Activated T-cell treated with anti-CD3 and anti-CD28 coated beads for 24 hours (primary cell): ENCODE measurements around the gene PIMREG.

Experiments used
- DNase-seq: peaks from one replicate; pipeline ENCODE4 v3.0.0-alpha.2; 2020; ENCODE audit warnings: low read depth

Gene PIMREG

DNA sequence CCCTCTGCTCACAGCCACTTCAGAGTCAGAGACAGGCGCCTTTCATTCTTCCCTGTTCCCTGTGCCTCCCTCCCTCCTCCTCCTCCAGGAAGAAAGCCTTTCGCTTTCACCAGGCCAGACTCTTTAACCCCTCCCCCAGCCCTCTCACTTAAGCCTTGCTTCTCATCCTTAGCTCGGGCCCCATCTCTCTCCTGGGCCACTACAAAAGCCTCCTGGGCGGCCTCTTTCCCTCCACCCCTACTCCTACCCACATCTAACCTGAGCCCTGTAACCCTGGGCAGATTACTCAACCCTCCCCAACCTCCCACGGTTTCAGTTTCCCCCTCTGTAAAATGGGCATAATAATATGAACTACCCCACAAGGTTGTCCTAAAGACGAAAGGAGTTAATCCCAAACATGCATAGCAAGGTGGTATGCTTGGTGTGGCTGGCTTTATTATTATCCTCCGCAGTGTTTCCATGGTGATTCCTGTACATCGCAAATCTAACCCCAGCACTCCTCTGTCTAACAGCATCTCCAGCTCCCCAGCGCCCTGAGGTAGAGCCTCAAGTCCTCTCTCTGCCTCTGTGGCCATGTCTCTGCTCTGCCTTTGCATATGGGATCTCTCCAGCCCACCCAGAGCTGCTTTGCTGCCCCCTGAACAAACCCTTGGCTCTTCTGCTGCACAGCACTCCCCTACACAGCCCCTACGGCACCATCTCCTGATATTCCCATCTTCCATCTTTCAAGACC is 17.7 kb downstream of the PIMREG start:
- no peak for DNase-seq

DNA sequence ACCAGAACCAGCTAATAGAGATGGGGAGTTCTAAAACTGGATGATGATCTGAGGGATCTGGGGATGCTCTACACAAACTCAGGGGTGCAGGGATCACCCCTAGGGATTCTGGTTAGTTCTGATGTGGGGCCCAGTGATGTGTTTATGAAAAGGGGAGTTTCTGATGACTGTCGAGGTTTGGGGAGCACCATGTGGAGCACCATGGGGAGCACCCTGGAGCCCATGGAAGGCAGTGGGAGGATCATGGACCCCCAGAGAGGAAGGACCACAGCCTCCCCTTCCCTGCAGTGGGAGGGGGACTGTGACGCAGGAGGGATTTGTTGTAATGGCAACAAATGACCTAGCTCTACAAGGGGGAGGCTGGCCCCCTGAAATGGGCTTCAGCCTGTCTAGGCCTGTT is 18.4 kb downstream of the PIMREG start:
- no peak for DNase-seq

DNA sequence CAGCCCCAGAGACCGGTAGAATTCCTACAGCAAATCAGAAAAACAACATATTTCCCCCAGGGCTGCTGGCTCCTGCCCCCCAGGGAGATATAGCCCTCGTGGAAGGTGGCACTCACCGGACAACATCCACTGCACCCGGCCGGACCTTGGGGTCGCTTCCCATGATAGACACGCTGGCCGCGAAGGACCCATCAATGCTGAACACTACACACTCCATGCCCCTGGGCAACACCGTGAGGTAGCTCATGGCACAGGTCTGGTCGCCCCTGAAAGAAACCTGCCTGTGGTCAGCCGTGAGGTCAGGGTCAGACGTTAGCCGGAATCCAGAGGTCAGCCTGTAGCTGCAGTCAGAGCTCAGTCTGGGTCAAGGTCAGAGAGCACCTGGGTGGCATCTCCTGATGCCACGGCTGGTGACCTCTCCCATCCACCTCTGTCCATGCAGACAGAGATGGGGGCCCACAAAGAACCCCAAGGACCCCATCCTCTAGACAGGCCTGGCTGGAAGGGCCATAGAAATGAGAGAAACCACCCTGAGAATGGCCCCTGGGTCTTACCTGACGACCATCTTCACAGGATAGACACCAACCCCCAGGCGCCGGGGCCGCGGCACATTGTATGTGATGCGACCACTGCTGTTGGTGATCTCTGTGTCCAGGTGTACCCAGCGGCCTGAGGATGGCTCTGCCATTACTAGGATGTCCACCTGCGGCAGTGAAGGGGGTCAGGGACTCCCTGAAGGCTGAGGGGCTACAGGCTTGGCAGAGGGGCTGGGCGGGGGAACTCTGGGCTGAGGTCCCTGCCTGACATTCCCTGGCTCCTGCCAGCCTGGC is 19.6 kb downstream of the PIMREG start:
- DNase-seq, result no peak

DNA sequence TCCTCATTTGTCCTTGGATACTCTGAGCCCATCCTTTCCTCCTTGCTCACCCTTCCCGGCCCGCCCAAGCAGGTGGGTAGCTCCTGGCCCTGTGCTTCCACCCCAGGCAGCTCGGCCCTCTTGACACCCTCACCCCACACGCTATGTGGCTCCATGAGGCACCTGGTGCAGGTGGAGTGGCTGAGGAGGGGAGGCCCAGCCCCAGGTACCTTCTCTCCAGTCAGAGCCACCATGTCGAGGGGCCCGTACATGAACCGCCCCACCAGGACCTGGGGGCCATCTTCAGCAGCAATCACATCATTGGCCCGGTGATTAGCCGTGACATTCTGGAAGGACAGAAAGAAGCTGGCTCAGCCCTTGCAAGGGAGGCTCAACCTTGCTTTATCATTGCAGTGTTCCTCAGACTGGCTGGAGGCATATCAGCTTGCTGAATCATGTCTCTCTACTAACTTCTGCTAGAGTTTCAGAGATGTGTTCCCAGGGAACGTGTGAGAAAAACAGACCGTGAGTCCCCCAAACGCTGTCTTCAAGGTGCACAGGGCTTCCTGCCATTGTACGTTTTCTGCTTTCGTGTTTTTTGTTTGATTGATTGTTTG is 20.3 kb downstream of the PIMREG start:
- no peak for DNase-seq

DNA sequence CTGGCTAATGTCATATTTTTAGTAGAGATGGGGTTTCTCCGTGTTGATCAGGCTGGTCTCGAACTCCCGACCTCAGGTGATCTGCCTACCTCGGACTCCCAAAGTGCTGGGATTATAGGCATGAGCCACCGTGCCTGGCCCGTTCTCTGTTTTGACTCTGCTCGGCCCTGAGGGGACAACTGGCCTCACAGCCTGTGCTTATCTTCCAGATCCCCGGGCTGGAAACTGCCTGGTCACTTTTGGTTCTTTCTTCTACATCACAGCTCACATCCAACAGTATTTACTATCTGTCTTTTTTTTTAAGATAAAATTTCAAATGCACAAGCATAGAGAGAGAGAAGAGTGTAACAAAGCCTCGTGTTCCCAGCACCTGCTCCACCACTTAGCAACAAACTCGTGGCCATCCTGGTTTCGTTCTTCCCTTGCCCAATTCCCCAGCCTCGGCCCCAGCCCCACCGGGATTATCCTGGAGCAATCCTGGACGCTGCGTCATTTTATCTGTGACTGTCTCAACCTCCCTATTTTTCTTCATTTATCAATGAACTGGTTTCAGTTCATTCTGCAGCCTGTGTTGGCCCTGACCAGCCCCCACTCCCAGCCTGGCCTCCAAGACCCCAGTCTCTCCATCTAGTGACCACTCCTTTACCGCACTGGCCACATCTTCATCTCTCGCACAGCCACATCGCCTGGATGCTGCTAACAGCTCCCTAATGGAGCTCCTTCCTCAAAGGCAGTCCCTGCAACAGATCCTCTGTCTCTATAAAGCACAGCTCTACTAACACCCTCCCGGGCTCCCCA is 21.1 kb downstream of the PIMREG start:
- no peak for DNase-seq

DNA sequence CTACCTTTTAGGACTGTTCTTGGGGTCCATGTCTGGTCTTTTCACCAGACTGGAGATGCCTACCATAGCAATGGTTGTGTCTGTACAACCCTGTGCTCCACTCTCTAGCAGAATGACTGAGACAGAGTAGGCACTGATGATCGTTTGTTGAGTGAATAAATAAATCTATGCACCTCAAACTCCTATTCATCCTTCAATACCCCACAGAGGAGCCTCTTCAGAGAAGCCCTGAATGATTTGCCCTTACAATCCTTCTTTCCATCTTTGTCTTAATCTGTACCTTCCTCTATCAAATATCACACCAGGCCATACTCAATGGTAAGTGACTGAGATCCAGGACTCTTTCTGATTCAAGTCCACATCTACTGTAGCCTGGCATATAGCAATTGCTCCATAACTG is 23.3 kb downstream of the PIMREG start:
- DNase-seq, result no peak

DNA sequence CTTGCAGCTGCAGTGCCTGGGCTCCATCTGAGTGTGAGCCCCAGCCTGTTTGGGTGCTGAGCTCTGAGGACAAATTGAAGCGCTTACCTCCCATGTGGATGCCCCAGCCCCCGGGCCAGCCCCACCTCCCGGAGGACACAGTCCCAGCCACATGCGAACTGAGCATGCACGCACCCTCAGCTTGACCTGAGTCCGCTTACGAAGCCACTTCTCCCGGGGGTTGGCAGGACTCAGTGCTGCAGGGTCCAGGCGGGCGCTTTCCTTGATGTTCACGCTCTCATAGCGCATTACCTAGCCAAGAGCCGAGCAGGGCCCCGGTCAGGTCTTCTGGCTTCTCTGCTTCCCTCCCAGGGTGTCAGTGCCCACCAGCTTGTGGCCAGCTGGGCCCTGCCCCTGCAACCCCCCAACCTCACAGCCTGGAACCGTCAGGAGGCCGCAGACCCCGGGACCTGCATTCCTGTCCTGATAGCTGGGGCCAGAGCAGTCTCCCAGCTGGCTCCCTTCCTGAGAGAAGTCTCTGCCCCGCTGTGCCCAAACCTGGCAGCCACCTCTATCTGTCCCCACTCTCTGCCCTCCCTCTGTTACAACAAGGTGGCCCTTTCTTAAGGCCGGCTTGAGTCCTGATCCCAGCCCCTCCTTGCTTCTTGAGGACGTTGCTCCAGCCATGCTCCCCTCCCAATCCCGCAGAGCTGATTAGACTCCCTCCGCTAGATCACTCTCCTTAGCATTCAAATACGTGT is 24.0 kb downstream of the PIMREG start:
- no peak for DNase-seq

DNA sequence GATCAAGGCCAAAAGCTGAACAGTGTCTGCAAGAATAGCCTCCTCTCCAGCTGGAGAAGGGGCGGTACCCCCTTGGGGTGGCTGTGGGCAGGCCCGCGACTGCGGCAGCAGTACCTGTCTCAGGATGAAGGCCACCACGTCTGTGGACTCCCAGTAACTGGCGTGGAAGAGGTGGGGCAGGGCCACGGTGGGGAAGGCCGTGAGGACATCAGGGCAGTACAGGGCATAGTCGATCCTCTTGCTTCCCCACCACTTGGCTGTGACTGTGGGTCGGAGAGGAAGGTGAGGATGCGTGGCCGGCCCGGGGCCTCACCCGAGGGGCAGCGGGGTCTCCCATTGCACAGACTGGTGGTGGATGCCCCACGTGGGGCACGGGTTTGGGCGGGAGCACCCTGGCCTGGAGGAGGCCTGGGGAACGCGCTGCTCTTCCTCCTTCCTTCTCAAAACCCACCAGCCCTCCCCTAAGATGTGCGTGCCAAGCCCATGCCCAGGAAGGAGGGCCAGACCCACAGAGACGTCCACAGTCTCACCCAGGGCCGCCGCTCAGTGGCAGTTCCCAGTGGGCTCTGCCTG is 26.0 kb downstream of the PIMREG start:
- DNase-seq, result no peak

DNA sequence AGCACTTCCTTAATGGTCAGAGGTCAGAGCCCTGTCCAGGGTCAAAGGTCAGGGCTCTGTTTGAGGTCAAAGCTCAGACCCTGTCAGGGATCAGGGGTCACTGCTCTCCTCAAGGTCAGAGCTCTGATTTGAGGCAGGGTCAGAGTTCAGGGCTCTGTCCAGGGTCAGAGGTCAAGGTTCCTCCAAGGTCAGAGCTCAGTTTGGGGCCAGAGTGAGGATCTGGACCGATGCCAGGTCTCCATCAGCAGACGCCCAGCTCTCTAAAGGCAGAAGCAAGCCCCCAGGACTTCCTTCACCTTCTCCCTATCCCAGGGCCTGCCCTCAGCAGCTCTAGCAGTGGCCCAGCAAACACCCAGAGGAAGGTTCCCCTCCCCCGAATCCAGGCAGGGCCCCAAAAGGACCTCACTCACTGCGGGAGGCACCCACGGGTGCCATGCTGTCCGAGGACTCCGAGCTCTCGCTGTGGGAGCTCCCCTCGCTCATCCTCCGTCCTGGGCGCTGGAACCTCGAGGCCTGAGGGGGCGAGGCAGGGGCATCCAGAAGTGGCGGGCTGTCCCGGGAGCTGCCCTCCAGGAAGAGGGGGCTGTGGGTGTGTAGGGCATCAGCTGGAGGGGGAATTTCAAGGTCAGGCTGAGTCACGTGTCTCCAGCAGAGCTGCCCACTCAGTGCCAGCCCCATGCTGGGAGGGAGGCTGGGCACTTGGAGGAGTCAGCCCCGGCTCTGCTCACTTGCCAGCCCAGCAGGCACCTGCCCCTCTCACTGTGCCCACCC is 26.7 kb downstream of the PIMREG start:
- no peak for DNase-seq

DNA sequence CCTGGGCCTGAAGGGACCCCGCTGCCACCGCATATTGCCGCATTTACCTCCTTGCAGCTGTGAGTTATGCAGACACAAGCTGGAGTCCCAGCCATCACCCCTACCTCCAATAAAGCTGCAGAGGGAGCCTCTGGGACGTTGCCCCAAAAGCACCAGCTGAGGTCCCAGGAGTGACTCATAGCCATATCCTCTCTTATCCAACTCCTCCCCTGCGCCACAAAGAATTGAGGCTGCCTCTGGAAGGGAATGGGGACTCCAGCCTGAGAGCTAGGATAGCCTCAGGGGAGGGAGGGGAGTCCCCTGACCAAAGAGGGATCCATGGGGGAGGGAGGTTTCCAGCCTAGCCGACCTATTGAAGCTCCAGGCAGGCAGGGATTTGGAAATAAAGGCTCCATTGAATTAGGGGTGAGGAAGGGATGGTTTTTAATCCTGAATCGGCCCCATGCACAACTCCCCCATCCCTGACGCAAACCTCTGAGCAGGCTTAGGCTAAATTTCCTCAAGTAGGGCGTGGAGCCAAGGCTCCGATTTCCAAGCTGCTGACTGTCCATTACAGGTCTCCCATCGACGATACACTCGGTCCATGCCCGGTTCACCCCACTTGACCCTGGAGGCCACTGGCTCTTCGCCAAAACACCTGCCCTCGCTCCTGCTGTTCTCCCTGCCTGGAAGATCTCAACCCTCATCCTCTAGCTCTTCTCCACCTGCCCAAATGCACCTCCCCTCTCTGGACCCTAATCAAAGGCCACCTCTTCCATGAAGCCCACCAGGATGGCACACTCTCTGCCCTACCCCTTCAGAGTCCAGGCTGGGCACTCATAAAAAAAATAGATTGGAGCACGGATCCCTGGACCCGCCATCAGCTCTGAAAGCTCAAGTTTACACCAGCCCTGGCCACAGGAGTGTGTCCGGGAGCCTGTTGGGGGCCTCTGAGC is 27.5 kb downstream of the PIMREG start:
- DNase-seq, result no peak

DNA sequence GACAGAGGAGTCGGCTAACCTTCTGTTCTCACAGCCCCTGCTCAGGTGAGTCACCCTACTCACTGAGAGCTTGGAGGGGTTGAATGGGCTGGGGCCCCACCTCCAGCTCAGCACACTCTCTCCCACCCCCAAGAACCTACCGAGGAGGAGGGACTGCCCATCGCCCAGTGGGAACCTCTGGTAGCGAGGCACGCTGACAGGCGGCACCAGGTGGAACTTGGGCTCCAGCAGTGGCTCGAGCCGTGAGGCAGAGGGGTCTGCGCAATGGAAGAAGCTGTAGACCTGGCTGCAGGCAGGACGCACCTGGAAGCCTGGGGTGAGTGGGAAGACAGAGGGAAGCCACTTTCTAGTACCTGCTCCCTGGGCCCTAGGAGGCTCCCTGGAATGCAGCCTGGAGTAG is 28.3 kb downstream of the PIMREG start:
- DNase-seq, result no peak

DNA sequence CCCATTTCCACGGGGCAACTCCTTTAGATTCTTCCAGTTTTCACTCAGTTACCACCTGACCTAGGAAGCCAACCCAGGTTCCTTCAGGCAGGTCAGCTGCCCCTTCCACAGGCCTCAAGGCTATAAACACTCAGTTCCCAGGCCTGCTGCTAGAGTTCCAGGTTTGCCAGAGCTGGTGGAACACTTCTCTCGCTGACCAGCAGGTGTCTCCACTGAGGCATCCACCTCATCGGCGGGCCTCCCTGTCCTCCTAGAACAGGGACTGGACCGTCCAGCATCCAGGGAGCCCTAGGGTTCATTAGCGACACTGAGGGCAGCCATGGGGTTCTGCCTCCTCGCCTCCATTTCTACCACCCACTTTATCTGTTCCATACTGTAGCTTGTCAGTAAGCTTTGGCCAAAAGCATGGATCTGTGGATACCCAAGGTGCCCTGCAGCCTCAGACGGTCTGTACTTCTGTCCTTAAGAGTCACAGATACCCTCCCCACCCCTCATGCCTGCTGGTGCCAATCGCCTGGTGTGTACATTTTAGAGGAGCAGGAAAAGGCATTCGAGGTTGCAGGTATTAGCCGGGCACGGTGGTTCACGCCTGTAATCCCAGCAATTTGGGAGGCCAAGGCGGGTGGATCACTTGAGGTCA is 29.0 kb downstream of the PIMREG start:
- DNase-seq, result peak; percentile 62

DNA sequence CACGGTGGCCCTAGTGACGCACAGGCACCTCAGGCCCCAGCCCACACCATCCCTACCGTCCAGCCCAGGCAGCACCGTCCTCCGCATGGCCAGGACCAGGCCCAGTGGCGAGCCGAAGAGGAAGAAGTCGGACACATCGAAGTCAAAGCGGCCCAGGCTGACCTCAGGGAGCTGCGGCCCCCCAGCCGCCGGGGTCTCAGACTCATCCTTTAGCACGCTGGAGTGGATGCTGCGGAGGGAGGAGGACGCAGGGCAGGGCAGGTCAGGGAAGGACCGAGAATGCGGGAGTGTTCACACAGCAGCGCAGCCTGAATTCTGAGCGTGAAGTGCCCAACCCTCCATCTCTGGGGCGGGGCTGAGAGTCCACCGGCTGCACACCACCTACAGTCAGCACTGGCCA is 30.1 kb downstream of the PIMREG start:
- DNase-seq, result no peak

DNA sequence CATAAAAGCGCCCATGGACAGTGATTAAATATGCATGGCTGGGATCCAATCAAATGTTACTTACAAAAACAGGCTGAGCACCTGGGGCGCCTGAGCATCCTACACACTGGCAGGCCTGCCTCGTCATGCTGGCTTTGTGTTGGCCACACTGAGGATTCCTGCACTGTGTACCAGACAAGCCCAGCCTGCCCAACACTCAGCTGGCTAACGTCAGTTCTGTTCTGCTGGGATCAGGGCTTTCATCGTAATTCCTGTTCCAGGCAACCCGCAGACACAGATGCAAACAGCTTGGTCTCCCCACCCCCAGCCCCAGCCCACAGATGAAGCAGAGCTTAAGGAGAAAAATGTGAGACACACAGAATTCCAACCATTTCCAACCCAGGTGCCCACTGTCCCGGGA is 30.7 kb downstream of the PIMREG start:
- DNase-seq, result no peak

DNA sequence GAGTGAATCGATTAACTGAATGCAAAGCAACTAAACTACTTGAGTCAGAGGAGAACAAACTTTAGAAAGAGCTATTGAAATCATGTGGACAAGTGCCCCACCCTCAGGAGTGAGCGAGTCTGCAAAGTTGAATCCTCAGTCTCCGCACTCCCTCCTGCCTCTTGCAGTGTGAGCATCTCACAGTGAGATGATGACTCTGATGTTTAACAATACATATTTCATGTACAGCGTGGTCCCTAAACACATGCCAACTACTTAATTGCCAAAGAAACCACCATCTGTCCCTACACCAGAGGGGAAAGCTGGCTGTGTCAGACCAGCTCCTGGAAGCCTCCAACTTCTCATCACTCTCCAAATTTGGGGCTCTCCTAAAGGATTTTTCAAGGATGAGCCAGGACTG is 31.2 kb downstream of the PIMREG start:
- DNase-seq, result no peak

DNA sequence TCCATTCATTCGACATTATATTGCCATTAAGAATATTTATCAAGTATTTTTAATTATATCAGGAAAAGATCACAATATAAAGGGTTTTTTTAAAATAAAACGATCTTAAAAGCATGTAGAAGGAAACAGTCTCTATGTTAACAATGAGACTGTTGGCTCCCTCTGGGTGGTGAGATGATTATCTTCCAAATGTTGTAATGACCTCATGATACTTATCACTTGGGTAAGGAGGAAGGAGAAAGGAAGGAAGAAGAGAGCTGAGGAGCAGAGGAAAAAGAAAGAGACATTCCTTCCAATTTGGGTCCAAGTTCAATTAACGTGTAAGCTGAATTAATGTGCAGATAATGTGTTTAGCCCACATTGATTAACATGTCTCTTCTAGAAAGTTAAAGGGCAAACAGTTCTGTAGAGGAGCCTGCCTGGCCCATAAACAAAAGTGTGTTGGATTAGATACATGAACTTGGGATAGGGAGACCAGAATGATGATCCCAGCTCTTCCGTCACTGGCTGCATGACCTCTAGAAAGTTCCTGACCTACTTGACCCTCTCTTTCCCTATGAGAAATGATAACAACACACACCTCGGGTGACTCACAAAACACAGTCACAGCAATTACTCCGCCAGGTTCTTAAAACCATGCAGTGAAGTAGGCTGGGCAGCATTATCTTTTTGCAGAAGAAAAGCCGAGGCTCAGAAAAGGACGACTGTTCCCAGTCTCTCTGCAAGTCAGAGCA is 32.0 kb downstream of the PIMREG start:
- no peak for DNase-seq

DNA sequence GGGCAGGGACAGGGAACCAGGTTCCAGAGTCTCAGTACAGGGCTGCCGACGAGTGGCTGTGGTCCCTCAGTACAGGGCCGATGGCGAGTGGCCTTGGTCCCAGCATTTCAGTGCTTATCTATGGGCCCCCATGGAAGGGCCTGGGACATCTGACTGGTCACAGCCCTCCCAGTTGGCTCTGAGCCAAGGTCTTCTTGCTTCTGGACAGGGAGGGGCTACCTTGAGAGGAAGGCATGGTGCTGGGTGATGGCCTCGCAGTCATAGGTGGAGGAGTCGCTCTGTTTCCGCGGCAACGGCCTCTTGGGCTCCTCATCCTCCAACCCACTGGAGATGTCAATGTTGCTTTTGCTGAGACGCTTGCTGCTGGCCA is 32.5 kb downstream of the PIMREG start:
- no peak for DNase-seq

DNA sequence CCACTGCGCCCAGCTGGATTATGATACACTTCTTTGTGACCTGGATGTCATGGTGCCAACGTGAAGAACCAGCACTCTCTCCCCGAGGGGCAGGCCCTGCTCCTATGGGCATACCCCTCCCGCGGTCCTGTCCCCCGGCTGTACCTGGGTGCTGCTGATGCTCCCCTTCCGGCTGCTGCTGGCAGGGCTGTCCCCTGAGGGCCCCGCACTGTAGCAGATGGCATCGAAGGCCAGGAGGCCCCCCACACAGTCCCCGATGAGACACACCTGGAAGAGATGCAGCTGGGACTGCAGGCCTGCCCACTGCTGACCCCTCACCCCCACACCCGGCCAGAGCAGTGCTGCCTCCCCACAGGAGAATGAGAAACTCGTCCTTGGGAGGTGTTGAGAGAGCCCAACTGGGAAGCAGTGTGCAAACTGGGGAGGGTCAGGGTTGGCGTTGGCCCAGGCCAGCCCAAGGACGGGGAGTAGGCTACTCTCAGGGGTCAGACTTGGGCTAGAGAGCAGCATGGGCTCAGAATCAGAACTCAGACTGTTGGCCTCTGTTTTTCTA is 33.7 kb downstream of the PIMREG start:
- DNase-seq, result no peak
